Natural killer cell treated with Interleukin-12 subunit alpha and Interleukin-12 subunit beta and Interleukin-15 and Interleukin-18, amount 100 ng/mL, for 72 hours (primary cell): ENCODE measurements around the gene SMG7. TPM values are rescaled to one million over a fixed set of nuclear protein-coding genes. Genes with fewer than 3 reads are reported as not detected.
"Not testable (repeated sequence)": the region's sequence is repeated elsewhere in the genome, so short reads cannot be mapped to it uniquely, and the experiment has no call there.

Experiments used
- ATAC-seq, 2 donors: fragments of 150-1000 bp; cut with Tn5 transposase in 1 of 2; sonication (Bioruptor Pico), chemical (Tn5 transposase) in 1 of 2; 2 replicates each; pipeline ENCODE4 v1.10.0; 2021
- DNase-seq: peaks from one replicate; pipeline ENCODE4 v3.0.0; 2022; ENCODE audit warnings: low spot score
- H3K27ac Mint-ChIP-seq, 2 donors: 1 replicate in 1 of 2; 2 replicates in 1 of 2; pipeline ENCODE4 v1.8.0; 2022; ENCODE audit warnings: mixed read lengths in 2 of 2, mild to moderate bottlenecking in 1 of 2, moderate library complexity in 1 of 2
- H3K27me3 Mint-ChIP-seq, 2 donors: 1 replicate in 1 of 2; 2 replicates in 1 of 2; pipeline ENCODE4 v1.8.0; 2022; ENCODE audit warnings: mixed read lengths in 2 of 2
- H3K36me3 Mint-ChIP-seq: one replicate; pipeline ENCODE4 v1.8.0; 2022; ENCODE audit warnings: mixed read lengths
- H3K4me1 Mint-ChIP-seq, 2 donors: 1 replicate in 1 of 2; 2 replicates in 1 of 2; pipeline ENCODE4 v1.8.0; 2022; ENCODE audit warnings: low read depth in 2 of 2, mixed read lengths in 2 of 2, mild to moderate bottlenecking in 1 of 2
- H3K4me3 Mint-ChIP-seq: one replicate; pipeline ENCODE4 v1.8.0; 2022; ENCODE audit warnings: mixed read lengths
- H3K9me3 Mint-ChIP-seq: 2 replicates; pipeline ENCODE4 v1.8.0; 2022; ENCODE audit warnings: mixed read lengths
- total RNA-seq, 2 donors: library from RNA; stranded (reverse); gene quantifications; one replicate each; pipeline ENCODE4 v1.2.3, GENCODE V29; 2022

SMG7 gene
- 10 to 100 TPM; 90.2 to 96.1 TPM for total RNA-seq

GRCh38 chr1:183472488-183473216 is at the start of gene SMG7:
Gene SMG7 (plus strand): TSS chr1:183472499. CDS start chr1:183472621, 122 bp downstream.
- no peaks in the 10 kb centered on the region for H3K9me3 Mint-ChIP-seq
- ATAC-seq (peak in 1 of 2 donors; percentile 1), DNase-seq (peak; percentile 69)
- peak within 1 kb of the TSS; percentile 95 for H3K4me3 Mint-ChIP-seq
- H3K4me1 Mint-ChIP-seq: peaks cover 23 to 35% of the 10 kb centered on the region in 2 donors
- H3K36me3 Mint-ChIP-seq: peaks cover 9% of the 10 kb centered on the region
- H3K27ac Mint-ChIP-seq: peak within 1 kb of the TSS; percentile 98 to 99
- H3K27me3 Mint-ChIP-seq: peaks cover 0 to 2% of the 10 kb centered on the region in 2 donors

GRCh38 chr1:183423541-183423940 is 48.8 kb upstream of the SMG7 start:
- no peak for DNase-seq
- ATAC-seq: no peak
- Mint-ChIP-seq H3K4me1 (peaks cover 2 to 3% of the 10 kb centered on the region in 2 donors), H3K27me3 (peaks cover 39 to 53% of the 10 kb centered on the region in 2 donors), H3K9me3 (peaks cover 4% of the 10 kb centered on the region), H3K27ac (no peak overlapping the region), H3K36me3 (peaks cover 4% of the 10 kb centered on the region), H3K4me3 (no peak overlapping the region)

GRCh38 chr1:183424691-183425090 is 47.6 kb upstream of the SMG7 start:
- no peak for ATAC-seq
- H3K27ac Mint-ChIP-seq: no peak overlapping the region
- peaks cover 35 to 48% of the 10 kb centered on the region in 2 donors for H3K27me3 Mint-ChIP-seq
- no peaks in the 10 kb centered on the region for H3K4me1 Mint-ChIP-seq
- H3K4me3 Mint-ChIP-seq: no peak overlapping the region
- H3K9me3 Mint-ChIP-seq: peaks cover under 1% of the 10 kb centered on the region
- DNase-seq: no peak
- no peaks in the 10 kb centered on the region for H3K36me3 Mint-ChIP-seq

GRCh38 chr1:183427591-183427990 is 44.7 kb upstream of the SMG7 start:
- H3K36me3 Mint-ChIP-seq, H3K4me1 Mint-ChIP-seq, H3K27ac Mint-ChIP-seq, DNase-seq, H3K4me3 Mint-ChIP-seq, H3K9me3 Mint-ChIP-seq, ATAC-seq: not testable (repeated sequence)
- H3K27me3 Mint-ChIP-seq: peaks cover 24 to 43% of the 10 kb centered on the region in 2 donors

- Mint-ChIP-seq H3K4me1 (peaks cover 0 to 5% of the 10 kb centered on the region in 2 donors), H3K36me3 (no peaks in the 10 kb centered on the region), H3K4me3 (no peak overlapping the region), H3K27me3 (peaks cover 22 to 45% of the 10 kb centered on the region in 2 donors), H3K9me3 (no peaks in the 10 kb centered on the region), H3K27ac (no peak overlapping the region)
- ATAC-seq: peak in 1 of 2 donors; percentile 24
- DNase-seq: no peak
Observed at GRCh38 chr1:183431840-183432547, 40.3 kb upstream of the SMG7 start.

- peaks cover 22 to 45% of the 10 kb centered on the region in 2 donors for H3K27me3 Mint-ChIP-seq
- H3K4me3 Mint-ChIP-seq: no peak overlapping the region
- H3K9me3 Mint-ChIP-seq: no peaks in the 10 kb centered on the region
- no peak overlapping the region for H3K27ac Mint-ChIP-seq
- DNase-seq (no peak), ATAC-seq (no peak)
- H3K36me3 Mint-ChIP-seq: no peaks in the 10 kb centered on the region
- peaks cover 0 to 5% of the 10 kb centered on the region in 2 donors for H3K4me1 Mint-ChIP-seq
Observed at GRCh38 chr1:183432548-183432875, 39.8 kb upstream of the SMG7 start.

GRCh38 chr1:183433703-183434102 is 38.6 kb upstream of the SMG7 start:
- DNase-seq (no peak), ATAC-seq (no peak)
- Mint-ChIP-seq H3K27me3 (peaks cover 24 to 52% of the 10 kb centered on the region in 2 donors), H3K4me1 (peaks cover 0 to 5% of the 10 kb centered on the region in 2 donors), H3K9me3 (no peaks in the 10 kb centered on the region), H3K36me3 (no peaks in the 10 kb centered on the region), H3K4me3 (no peak overlapping the region), H3K27ac (no peak overlapping the region)

GRCh38 chr1:183435497-183435896 is 36.8 kb upstream of the SMG7 start:
- DNase-seq: no peak
- no peak overlapping the region for H3K27ac Mint-ChIP-seq
- H3K27me3 Mint-ChIP-seq: peaks cover 25 to 46% of the 10 kb centered on the region in 2 donors
- H3K4me1 Mint-ChIP-seq: peaks cover 0 to 5% of the 10 kb centered on the region in 2 donors
- no peak for ATAC-seq
- H3K36me3 Mint-ChIP-seq: no peaks in the 10 kb centered on the region
- H3K4me3 Mint-ChIP-seq: no peak overlapping the region
- H3K9me3 Mint-ChIP-seq: no peaks in the 10 kb centered on the region

GRCh38 chr1:183438060-183438459 is 34.2 kb upstream of the SMG7 start:
- H3K4me3 Mint-ChIP-seq: no peak overlapping the region
- ATAC-seq: no peak
- H3K27me3 Mint-ChIP-seq: peaks cover 31 to 33% of the 10 kb centered on the region in 2 donors
- no peaks in the 10 kb centered on the region for H3K9me3 Mint-ChIP-seq
- no peaks in the 10 kb centered on the region for H3K4me1 Mint-ChIP-seq
- DNase-seq: no peak
- H3K27ac Mint-ChIP-seq: no peak overlapping the region
- H3K36me3 Mint-ChIP-seq: no peaks in the 10 kb centered on the region

- Mint-ChIP-seq H3K4me3 (no peak overlapping the region), H3K27me3 (peaks cover 11 to 18% of the 10 kb centered on the region in 2 donors), H3K9me3 (no peaks in the 10 kb centered on the region), H3K27ac (no peak overlapping the region), H3K36me3 (no peaks in the 10 kb centered on the region), H3K4me1 (no peaks in the 10 kb centered on the region)
- ATAC-seq (no peak), DNase-seq (no peak)
Observed at GRCh38 chr1:183443011-183443410, 29.3 kb upstream of the SMG7 start.

GRCh38 chr1:183443466-183443865 is 28.8 kb upstream of the SMG7 start:
- DNase-seq (no peak), ATAC-seq (no peak)
- Mint-ChIP-seq H3K4me1 (no peaks in the 10 kb centered on the region), H3K9me3 (no peaks in the 10 kb centered on the region), H3K4me3 (no peak overlapping the region), H3K27me3 (peaks cover 7 to 17% of the 10 kb centered on the region in 2 donors), H3K27ac (no peak overlapping the region), H3K36me3 (no peaks in the 10 kb centered on the region)

- DNase-seq (no peak), ATAC-seq (no peak)
- H3K4me3 Mint-ChIP-seq: no peak overlapping the region
- peaks cover 0 to 17% of the 10 kb centered on the region in 2 donors for H3K27me3 Mint-ChIP-seq
- H3K36me3 Mint-ChIP-seq: no peaks in the 10 kb centered on the region
- no peaks in the 10 kb centered on the region for H3K4me1 Mint-ChIP-seq
- H3K9me3 Mint-ChIP-seq: no peaks in the 10 kb centered on the region
- no peak overlapping the region for H3K27ac Mint-ChIP-seq
Observed at GRCh38 chr1:183444243-183444642, 28.1 kb upstream of the SMG7 start.

GRCh38 chr1:183449223-183449770 is 23.0 kb upstream of the SMG7 start:
- no peaks in the 10 kb centered on the region for H3K27me3 Mint-ChIP-seq
- H3K36me3 Mint-ChIP-seq: no peaks in the 10 kb centered on the region
- H3K4me1 Mint-ChIP-seq: peaks cover 0 to 3% of the 10 kb centered on the region in 2 donors
- ATAC-seq (no peak), DNase-seq (no peak)
- H3K4me3 Mint-ChIP-seq: no peak overlapping the region
- no peaks in the 10 kb centered on the region for H3K9me3 Mint-ChIP-seq
- H3K27ac Mint-ChIP-seq: no peak overlapping the region

GRCh38 chr1:183450093-183450492 is 22.2 kb upstream of the SMG7 start:
- Mint-ChIP-seq H3K4me3 (no peak overlapping the region), H3K27ac (no peak overlapping the region), H3K9me3 (no peaks in the 10 kb centered on the region), H3K36me3 (no peaks in the 10 kb centered on the region), H3K27me3 (peaks cover 0 to 6% of the 10 kb centered on the region in 2 donors), H3K4me1 (peaks cover 0 to 3% of the 10 kb centered on the region in 2 donors)
- ATAC-seq (no peak), DNase-seq (no peak)
